Stimulated activated naive CD8-positive, alpha-beta T cell treated with anti-CD3 and anti-CD28 coated beads, Interleukin-15, amount 100 ng/mL, for 72 hours (primary cell): Measurements from ENCODE around the gene GDI1.
A peak's percentile ranks its signal among the peaks of the same experiment; 100 is the strongest.

Experiments used
- ATAC-seq: fragments of 150-1000 bp; cut with Tn5 transposase; 2 replicates; pipeline ENCODE4 v1.10.0; 2021; ENCODE audit warnings: mild to moderate bottlenecking, moderate library complexity
- DNase-seq, 2 donors: peaks; one replicate each; pipeline ENCODE4 v3.0.0; 2021 to 2022
- H3K27ac Mint-ChIP-seq, 2 donors: one replicate each; pipeline ENCODE4 v1.8.0; 2022; ENCODE audit warnings: mild to moderate bottlenecking in 2 of 2, mixed read lengths in 2 of 2, moderate library complexity in 2 of 2
- H3K27me3 Mint-ChIP-seq: one replicate; pipeline ENCODE4 v1.8.0; 2022; ENCODE audit warnings: mixed read lengths
- H3K4me1 Mint-ChIP-seq: one replicate; pipeline ENCODE4 v1.8.0; 2022; ENCODE audit warnings: mild to moderate bottlenecking, mixed read lengths
- H3K4me3 Mint-ChIP-seq, 2 donors: one replicate each; pipeline ENCODE4 v1.8.0; 2022; ENCODE audit warnings: mild to moderate bottlenecking in 2 of 2, mixed read lengths in 2 of 2, moderate library complexity in 1 of 2
- H3K9me3 Mint-ChIP-seq, 2 donors: one replicate each; pipeline ENCODE4 v1.8.0; 2022; ENCODE audit warnings: mixed read lengths in 2 of 2

The GDI1 gene

DNA sequence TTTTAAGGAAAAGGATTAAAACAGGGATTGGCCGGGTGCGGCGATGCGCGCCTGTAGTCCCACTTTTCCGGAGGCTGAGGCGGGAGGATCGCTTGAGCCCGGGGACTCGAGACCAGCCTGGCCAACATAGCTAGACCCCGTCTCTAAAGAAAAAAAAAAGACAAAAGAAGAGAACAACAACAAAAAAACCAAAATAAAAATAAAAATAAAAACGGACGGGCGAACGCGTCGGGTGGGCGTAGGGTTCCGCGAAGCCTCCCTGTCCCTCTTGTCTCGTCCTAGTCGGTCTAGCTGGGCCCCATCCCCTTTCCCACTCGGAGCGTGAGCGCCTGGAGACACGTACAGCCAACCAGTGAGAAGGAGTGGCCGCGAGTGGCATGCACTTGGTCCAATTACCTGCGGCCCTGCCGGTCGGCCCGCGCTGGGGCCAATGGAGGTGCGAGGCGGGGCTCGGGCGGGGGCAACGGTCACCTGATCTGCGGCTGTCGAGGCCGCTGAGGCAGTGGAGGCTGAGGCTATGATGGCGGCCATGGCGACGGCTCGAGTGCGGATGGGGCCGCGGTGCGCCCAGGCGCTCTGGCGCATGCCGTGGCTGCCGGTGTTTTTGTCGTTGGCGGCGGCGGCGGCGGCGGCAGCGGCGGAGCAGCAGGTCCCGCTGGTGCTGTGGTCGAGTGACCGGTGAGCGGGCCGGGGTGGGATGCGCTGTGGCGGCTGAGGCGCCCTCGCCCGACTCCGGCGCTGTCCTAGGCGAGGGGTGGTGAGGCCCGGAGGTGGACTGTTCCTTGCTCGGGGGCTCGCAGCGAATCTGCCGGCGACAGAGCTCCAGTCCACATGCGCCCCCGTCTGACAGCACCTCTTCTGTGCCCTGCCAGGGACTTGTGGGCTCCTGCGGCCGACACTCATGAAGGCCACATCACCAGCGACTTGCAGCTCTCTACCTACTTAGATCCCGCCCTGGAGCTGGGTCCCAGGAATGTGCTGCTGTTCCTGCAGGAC is 8.5 kb upstream of the GDI1 start, which contains the start of gene ATP6AP1:
ATP6AP1 (plus strand) TSS at position 502 of the 996 bp plus-strand sequence; CDS start at position 518, 16 bp downstream.
- peaks cover 26% of the 10 kb centered on the region for H3K4me1 Mint-ChIP-seq
- peak within 1 kb of the TSS; percentile 61 to 85 for H3K27ac Mint-ChIP-seq
- peak within 1 kb of the TSS; percentile 84 to 86 for H3K4me3 Mint-ChIP-seq
- peak; percentile 86 to 92 for DNase-seq
- ATAC-seq, result peak; percentile 99
- H3K27me3 Mint-ChIP-seq, result no peaks in the 10 kb centered on the region
- H3K9me3 Mint-ChIP-seq, result no peaks in the 10 kb centered on the region

GRCh38 chrX:154429711-154430110 is 7.2 kb upstream of the GDI1 start:
- DNase-seq, result no peak
- H3K4me1 Mint-ChIP-seq, result peaks cover 30% of the 10 kb centered on the region
- no peaks in the 10 kb centered on the region for H3K27me3 Mint-ChIP-seq
- ATAC-seq, result no peak
- peak overlapping the region; percentile 84 to 86 for H3K4me3 Mint-ChIP-seq
- peak overlapping the region in 1 of 2 donors; percentile 74 for H3K27ac Mint-ChIP-seq
- no peaks in the 10 kb centered on the region for H3K9me3 Mint-ChIP-seq

DNA sequence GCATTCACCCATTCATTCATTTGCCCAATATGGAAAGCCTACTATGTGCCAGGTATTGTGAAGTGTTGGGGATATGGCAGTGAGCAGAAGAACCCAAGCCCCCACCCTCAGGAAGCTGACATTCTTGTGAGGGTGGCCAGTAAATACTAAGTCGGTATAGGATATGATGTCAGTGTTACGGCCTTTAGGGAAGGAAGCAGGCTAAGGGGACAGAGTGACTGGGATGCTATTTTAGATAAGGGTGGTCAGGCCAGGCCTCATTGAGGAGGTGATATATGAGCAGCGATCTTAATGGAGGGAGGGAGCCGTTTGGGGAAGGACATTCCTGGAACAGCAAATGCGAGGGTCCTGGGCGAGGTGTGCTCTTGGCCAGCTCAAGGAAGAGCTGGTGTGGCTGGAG is 6.5 kb upstream of the GDI1 start:
- Mint-ChIP-seq H3K27me3 (no peaks in the 10 kb centered on the region), H3K27ac (peak overlapping the region in 1 of 2 donors; percentile 61), H3K4me3 (peak overlapping the region in 1 of 2 donors; percentile 36), H3K4me1 (peaks cover 30% of the 10 kb centered on the region), H3K9me3 (no peaks in the 10 kb centered on the region)
- ATAC-seq, result no peak
- DNase-seq, result no peak

GRCh38 chrX:154430916-154431315 is 6.0 kb upstream of the GDI1 start:
- ATAC-seq (no peak), DNase-seq (no peak)
- peaks cover 34% of the 10 kb centered on the region for H3K4me1 Mint-ChIP-seq
- H3K9me3 Mint-ChIP-seq, result no peaks in the 10 kb centered on the region
- peak overlapping the region in 1 of 2 donors; percentile 61 for H3K27ac Mint-ChIP-seq
- no peaks in the 10 kb centered on the region for H3K27me3 Mint-ChIP-seq
- H3K4me3 Mint-ChIP-seq, result peak overlapping the region in 1 of 2 donors; percentile 36

GRCh38 chrX:154431341-154431740 is 5.6 kb upstream of the GDI1 start:
- H3K4me1 Mint-ChIP-seq, result peaks cover 39% of the 10 kb centered on the region
- H3K27me3 Mint-ChIP-seq, result no peaks in the 10 kb centered on the region
- ATAC-seq, result no peak
- no peaks in the 10 kb centered on the region for H3K9me3 Mint-ChIP-seq
- no peak overlapping the region for H3K4me3 Mint-ChIP-seq
- no peak for DNase-seq
- no peak overlapping the region for H3K27ac Mint-ChIP-seq

- no peak for DNase-seq
These were observed 4.7 kb upstream of the GDI1 start for GRCh38 chrX:154432210-154432609.

GRCh38 chrX:154433605-154434004 is 3.3 kb upstream of the GDI1 start:
- H3K4me1 Mint-ChIP-seq, result peaks cover 40% of the 10 kb centered on the region
- H3K27me3 Mint-ChIP-seq, result no peaks in the 10 kb centered on the region
- ATAC-seq (no peak), DNase-seq (no peak)
- no peaks in the 10 kb centered on the region for H3K9me3 Mint-ChIP-seq
- no peak overlapping the region for H3K4me3 Mint-ChIP-seq
- H3K27ac Mint-ChIP-seq, result peak overlapping the region in 1 of 2 donors; percentile 59

More at GRCh38 chrX:154432210-154432609, 4.7 kb upstream of the GDI1 start:
- Mint-ChIP-seq H3K4me3 (no peak overlapping the region), H3K27me3 (no peaks in the 10 kb centered on the region), H3K9me3 (no peaks in the 10 kb centered on the region), H3K27ac (no peak overlapping the region), H3K4me1 (peaks cover 40% of the 10 kb centered on the region)
- no peak for ATAC-seq

DNA sequence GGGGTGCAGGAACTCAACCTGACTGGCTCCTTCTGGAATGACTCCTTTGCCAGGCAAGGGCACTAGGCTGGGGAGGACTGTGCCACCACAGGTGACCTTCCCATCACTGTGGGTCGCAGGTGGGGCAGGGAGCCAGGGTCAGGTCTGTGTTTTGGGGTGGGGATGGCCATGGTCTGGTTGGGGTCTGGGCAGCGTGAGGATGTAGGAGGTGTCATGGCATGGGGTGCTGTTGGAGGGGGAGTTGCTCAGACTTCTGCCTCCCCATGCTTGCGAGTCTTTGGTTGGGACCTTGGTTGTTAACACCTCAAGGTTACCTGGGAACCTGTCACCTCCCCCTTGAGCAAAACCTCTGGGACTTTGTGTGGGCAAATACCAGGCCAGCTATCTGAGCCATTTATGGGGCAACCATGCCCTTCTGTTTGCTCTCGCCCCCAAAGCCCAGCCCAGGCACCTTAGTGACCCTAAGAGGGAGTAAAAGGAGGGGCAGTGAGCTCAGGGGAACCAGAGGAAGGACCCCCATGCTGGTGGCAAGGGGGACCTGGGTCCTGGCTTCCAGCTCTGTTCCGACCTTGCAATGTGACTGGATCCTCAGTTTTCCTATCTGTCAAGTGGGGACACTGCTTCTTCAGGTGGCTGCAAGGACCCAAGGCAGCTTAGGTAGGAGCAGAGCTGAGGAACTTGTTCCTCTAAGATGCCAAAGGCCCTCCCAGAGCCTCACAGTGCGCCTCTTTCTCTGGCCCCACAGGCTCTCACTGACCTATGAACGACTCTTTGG is 2.4 kb upstream of the GDI1 start:
- H3K27ac Mint-ChIP-seq, result no peak overlapping the region
- DNase-seq, result no peak
- no peaks in the 10 kb centered on the region for H3K9me3 Mint-ChIP-seq
- H3K4me1 Mint-ChIP-seq, result peaks cover 44% of the 10 kb centered on the region
- ATAC-seq, result no peak
- H3K27me3 Mint-ChIP-seq, result no peaks in the 10 kb centered on the region
- no peak overlapping the region for H3K4me3 Mint-ChIP-seq

DNA sequence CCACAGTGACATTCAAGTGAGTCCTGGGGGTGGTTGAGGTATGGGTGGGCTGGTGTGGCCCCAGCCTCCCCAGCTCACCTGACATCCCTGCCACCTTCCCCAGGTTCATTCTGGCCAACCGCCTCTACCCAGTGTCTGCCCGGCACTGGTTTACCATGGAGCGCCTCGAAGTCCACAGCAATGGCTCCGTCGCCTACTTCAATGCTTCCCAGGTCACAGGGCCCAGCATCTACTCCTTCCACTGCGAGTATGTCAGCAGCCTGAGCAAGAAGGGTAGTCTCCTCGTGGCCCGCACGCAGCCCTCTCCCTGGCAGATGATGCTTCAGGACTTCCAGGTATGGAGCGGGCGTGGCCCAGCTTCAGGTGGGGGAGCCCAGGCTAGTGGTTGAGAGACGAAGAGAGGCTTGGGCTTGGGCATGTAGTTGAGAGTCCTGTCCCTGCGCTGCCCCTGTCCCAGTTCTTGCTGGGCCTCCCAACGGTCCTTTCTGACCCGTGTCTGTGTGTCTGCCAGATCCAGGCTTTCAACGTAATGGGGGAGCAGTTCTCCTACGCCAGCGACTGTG is 1.7 kb upstream of the GDI1 start:
- Mint-ChIP-seq H3K27me3 (no peaks in the 10 kb centered on the region), H3K27ac (no peak overlapping the region)

GRCh38 chrX:154436374-154436982 is 476 bp upstream of the GDI1 start:
- DNase-seq (peak; percentile 46 to 53), ATAC-seq (peak; percentile 80)
- H3K4me3 Mint-ChIP-seq, result peak overlapping the region; percentile 84 to 91
- H3K4me1 Mint-ChIP-seq, result peaks cover 47% of the 10 kb centered on the region
- no peaks in the 10 kb centered on the region for H3K9me3 Mint-ChIP-seq
- H3K27me3 Mint-ChIP-seq, result no peaks in the 10 kb centered on the region
- peak overlapping the region; percentile 86 to 96 for H3K27ac Mint-ChIP-seq

More for the DNA sequence above, 1.7 kb upstream of the GDI1 start:
- H3K4me1 Mint-ChIP-seq, result peaks cover 46% of the 10 kb centered on the region
- H3K9me3 Mint-ChIP-seq, result no peaks in the 10 kb centered on the region
- ATAC-seq (no peak), DNase-seq (no peak)
- H3K4me3 Mint-ChIP-seq, result no peak overlapping the region

GRCh38 chrX:154437971-154438893 is 1.3 kb downstream of the GDI1 start:
- DNase-seq (no peak), ATAC-seq (no peak)
- H3K4me3 Mint-ChIP-seq, result peak overlapping the region; percentile 86 to 89
- H3K9me3 Mint-ChIP-seq, result no peaks in the 10 kb centered on the region
- peaks cover 53% of the 10 kb centered on the region for H3K4me1 Mint-ChIP-seq
- H3K27me3 Mint-ChIP-seq, result no peaks in the 10 kb centered on the region
- peak overlapping the region in 1 of 2 donors; percentile 89 for H3K27ac Mint-ChIP-seq

DNA sequence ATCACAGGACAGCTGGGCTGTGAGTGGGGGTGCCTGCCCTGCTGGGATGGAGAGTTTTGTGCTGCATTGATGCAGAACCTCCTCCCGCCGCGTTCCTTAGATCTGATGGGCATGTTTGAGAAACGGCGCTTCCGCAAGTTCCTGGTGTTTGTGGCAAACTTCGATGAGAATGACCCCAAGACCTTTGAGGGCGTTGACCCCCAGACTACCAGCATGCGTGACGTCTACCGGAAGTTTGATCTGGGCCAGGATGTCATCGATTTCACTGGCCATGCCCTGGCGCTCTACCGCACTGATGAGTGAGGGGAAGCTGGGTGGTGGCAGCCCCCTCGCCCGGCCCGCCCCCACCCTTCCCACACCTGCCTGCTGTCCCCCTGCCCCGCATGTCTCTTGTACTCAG is 2.9 kb downstream of the GDI1 start:
- no peak for ATAC-seq
- Mint-ChIP-seq H3K27ac (no peak overlapping the region), H3K4me3 (no peak overlapping the region), H3K27me3 (no peaks in the 10 kb centered on the region), H3K9me3 (no peaks in the 10 kb centered on the region), H3K4me1 (peaks cover 53% of the 10 kb centered on the region)
- no peak for DNase-seq

- no peak overlapping the region for H3K4me3 Mint-ChIP-seq
- H3K27me3 Mint-ChIP-seq, result no peaks in the 10 kb centered on the region
- DNase-seq (no peak), ATAC-seq (no peak)
- H3K27ac Mint-ChIP-seq, result no peak overlapping the region
- H3K9me3 Mint-ChIP-seq, result no peaks in the 10 kb centered on the region
- H3K4me1 Mint-ChIP-seq, result peaks cover 50% of the 10 kb centered on the region
These were observed 3.8 kb downstream of the GDI1 start for GRCh38 chrX:154440623-154441357.

GRCh38 chrX:154441564-154441963 is 4.6 kb downstream of the GDI1 start:
- ATAC-seq (no peak), DNase-seq (no peak)
- H3K4me3 Mint-ChIP-seq, result no peak overlapping the region
- no peaks in the 10 kb centered on the region for H3K9me3 Mint-ChIP-seq
- H3K27ac Mint-ChIP-seq, result no peak overlapping the region
- H3K27me3 Mint-ChIP-seq, result no peaks in the 10 kb centered on the region
- peaks cover 50% of the 10 kb centered on the region for H3K4me1 Mint-ChIP-seq
